Measurements from ENCODE around the gene POLR1C. TPM values are rescaled to one million over a fixed set of nuclear protein-coding genes. Genes with fewer than 3 reads are reported as not detected.
A peak's percentile ranks its signal among the peaks of the same experiment; 100 is the strongest.

POLR1C gene
- total RNA-seq, 2 donors from 2014 or later = 13.5 to 13.9 TPM

DNA sequence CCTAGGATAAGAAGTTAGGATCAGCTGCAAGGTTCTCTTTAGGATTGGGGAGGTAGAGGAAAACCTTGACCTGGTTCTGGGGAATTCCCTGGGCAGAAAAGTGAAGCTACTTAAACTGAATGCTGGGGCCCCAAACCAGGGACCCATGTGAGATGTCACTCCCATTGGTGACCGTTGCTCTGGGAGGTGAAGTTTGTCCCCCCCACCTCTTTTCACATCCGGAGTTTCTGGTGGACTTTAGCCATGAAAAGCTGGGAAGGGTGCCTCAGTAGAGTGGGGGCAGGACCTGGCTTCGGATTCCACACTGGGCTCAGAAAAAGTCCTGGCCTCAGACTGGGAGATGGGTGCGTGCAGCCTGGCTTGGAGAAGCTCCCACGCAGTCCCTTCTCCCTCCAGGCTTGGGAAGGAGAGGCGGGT, 26.4 kb upstream of the POLR1C start:
- H3K36me3 ChIP-seq = no peaks in the 10 kb centered on the region
- TF ChIP-seq, protein P1, sequence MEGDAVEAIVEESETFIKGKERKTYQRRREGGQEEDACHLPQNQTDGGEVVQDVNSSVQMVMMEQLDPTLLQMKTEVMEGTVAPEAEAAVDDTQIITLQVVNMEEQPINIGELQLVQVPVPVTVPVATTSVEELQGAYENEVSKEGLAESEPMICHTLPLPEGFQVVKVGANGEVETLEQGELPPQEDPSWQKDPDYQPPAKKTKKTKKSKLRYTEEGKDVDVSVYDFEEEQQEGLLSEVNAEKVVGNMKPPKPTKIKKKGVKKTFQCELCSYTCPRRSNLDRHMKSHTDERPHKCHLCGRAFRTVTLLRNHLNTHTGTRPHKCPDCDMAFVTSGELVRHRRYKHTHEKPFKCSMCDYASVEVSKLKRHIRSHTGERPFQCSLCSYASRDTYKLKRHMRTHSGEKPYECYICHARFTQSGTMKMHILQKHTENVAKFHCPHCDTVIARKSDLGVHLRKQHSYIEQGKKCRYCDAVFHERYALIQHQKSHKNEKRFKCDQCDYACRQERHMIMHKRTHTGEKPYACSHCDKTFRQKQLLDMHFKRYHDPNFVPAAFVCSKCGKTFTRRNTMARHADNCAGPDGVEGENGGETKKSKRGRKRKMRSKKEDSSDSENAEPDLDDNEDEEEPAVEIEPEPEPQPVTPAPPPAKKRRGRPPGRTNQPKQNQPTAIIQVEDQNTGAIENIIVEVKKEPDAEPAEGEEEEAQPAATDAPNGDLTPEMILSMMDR (IDR thresholded peaks at IDR 0.05) = no peak
- no peaks in the 10 kb centered on the region for H3K9me3 ChIP-seq
- no peak for DNase-seq (ENCODE audit: low spot score)
- no peaks in the 10 kb centered on the region for H3K27me3 ChIP-seq
- H3K4me1 ChIP-seq = peaks cover 0 to 8% of the 10 kb centered on the region in 2 donors
- no peak overlapping the region for H3K27ac ChIP-seq
- no peak overlapping the region for H3K4me3 ChIP-seq

DNA sequence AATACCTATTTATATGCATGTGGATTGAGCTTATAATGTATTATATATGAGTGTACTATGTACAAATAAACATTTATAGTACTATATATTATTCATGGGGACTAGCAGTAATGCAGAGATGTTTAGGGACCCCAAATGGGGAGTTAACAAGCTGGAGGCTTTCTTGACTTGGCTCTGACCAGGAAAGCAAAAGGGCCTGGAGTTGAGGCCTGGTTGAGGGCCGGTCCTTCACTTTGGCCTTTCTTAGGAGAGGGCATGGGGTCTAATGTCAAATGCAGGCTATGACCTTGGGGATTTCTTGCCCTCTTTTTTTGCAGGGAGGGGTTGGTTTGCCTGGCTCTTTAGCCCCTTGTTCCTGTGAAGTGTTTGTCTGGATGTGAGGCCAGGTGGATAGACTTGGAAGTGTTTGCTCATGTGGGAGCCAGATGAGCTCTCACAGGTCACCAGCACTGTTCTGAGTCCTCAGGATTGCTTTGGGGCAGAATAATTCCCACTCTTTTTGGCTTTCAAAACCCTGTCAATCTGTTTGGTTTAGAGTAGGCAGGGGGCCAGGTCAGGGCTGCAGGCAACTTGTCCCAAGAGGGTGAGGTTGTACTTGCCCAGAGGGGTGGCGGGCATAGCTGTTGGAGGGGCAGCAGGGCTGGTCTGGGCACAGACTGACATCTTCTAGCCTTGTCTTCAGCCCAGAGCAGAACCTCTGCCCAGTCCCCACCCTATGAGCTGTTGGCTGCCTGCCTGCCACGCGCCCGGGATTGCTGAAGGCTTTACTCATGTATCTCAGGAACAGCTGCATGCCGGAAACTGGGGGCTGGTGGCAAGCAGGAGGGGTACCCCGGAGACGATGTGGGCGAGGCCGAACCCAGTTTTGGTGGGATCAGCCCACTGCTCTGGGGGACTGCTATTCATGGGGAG, 24.9 kb upstream of the POLR1C start:
- Histone ChIP-seq H3K4me3 (no peak overlapping the region), H3K27ac (peak overlapping the region; percentile 59 to 79), H3K27me3 (no peaks in the 10 kb centered on the region), H3K9me3 (no peaks in the 10 kb centered on the region), H3K36me3 (no peaks in the 10 kb centered on the region), H3K4me1 (peaks cover 0 to 23% of the 10 kb centered on the region in 2 donors)
- TF ChIP-seq, protein P1 (IDR thresholded peaks at IDR 0.05) = no peak
- peak; percentile 91 for DNase-seq (ENCODE audit: low spot score)

DNA sequence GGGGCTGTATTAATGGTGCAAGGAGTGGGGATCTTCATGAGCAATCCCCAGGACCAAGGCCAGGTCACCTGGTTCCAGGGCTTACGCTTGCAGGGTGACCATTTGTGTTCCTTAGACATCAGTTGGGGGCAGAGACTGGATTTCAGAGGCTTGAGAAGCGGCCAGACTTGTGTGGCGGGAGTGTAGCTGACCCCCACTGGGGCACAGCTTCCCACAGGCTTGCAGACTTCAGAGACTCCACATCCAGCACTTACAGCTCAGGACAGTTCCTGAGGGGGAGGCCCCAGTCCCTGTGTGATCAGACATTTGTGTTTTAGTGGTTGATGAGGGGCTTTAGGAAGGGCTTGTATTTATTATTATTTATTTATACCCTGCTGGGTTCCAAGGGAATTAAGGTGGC, 24.2 kb upstream of the POLR1C start:
- Histone ChIP-seq H3K4me1 (peaks cover 0 to 23% of the 10 kb centered on the region in 2 donors), H3K27me3 (no peaks in the 10 kb centered on the region), H3K36me3 (no peaks in the 10 kb centered on the region), H3K27ac (peak overlapping the region in 1 of 2 donors; percentile 79), H3K4me3 (no peak overlapping the region), H3K9me3 (no peaks in the 10 kb centered on the region)
- DNase-seq (ENCODE audit: low spot score) = no peak
- TF ChIP-seq, protein P1 (IDR thresholded peaks at IDR 0.05) = no peak

DNA sequence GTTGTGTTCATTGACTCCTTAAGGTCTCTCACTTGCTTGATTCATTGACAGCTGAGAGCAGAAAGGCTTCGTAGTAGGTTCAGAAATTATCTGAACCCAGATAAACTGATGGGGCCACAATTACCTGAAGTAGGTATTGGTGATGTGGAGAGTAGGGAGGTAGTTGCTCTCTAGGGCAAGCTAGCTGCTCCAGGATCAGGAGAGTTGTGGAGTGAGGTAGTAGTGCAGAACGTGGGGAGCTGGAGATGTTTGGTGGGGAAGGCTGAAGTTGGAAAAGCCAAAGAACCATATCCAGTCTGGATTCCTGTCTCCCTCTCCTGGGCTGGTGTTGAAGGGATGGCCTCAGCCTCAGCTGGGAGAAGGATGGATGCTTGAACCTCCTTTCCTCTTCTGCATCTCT, 23.7 kb upstream of the POLR1C start:
- Histone ChIP-seq H3K27me3 (no peaks in the 10 kb centered on the region), H3K36me3 (peaks cover 5% of the 10 kb centered on the region), H3K4me1 (peaks cover 0 to 23% of the 10 kb centered on the region in 2 donors), H3K9me3 (no peaks in the 10 kb centered on the region), H3K4me3 (no peak overlapping the region), H3K27ac (no peak overlapping the region)
- TF ChIP-seq, protein P1 (IDR thresholded peaks at IDR 0.05) = no peak
- DNase-seq (ENCODE audit: low spot score) = no peak

DNA sequence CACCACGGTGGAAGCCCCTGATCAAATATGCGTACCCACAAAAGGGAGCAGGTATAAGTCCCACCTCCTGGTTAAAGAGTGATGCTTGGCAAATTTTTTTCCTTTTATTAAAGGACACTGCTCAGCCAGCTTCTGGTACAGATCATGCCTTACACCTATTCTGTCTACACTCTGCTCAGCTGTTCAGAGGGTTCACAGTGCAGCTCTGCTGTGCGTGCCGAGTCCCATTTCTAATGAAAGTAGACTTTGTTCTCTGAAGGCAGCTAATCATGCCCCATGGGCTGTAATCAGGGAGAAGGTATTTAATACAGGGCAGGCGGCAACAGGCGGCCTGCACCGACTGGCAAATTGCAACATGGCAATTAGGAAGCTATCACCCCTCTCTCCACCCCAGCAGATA, 23.1 kb upstream of the POLR1C start:
- no peak for DNase-seq (ENCODE audit: low spot score)
- Histone ChIP-seq H3K36me3 (peaks cover 11% of the 10 kb centered on the region), H3K4me3 (no peak overlapping the region), H3K9me3 (no peaks in the 10 kb centered on the region), H3K27me3 (no peaks in the 10 kb centered on the region), H3K27ac (no peak overlapping the region), H3K4me1 (peaks cover 0 to 29% of the 10 kb centered on the region in 2 donors)
- TF ChIP-seq, protein P1 (IDR thresholded peaks at IDR 0.05) = no peak
